Measurements from ENCODE around the gene ETV5. TPM values are rescaled to one million over a fixed set of nuclear protein-coding genes. Genes with fewer than 3 reads are reported as not detected.

The ETV5 gene
- total and polyA plus RNA-seq, 10 of the 15 experiments (the other 5 are each of a cell fraction or from before 2014, with no cell fraction given) = 5.0 to 18.4 (median 7.4) TPM

DNA sequence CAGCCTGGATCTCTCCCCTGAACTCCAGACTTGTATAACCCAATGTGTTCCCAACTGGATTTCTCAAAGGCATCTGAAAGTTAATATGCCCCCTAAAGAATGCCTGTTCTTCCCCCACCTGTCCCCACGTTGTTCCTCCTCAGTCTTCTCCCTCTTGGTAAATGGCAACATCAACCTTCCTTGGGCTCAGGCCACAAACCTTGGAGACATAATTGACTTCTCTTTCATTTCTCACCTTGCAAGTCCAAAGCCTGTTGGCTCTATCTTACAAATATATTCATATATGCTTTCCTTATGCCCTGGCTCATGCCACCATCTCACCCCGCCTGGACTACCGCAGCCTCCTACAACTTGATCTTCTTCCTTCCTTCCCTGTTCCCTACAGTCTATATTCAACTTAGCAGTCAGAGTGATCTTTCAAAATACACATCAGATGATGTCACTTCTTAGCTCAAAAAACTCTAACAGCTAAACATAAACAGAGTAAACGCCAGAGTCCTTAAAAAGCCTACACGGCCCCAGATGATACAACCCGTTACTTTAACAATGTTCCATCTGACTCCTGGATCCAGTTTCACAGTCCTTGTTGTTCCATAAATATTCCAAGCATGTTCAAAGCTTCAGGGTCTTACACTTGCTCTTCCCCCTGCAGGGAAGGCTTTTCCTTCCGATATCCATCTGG lies 66.2 kb downstream of the ETV5 start (continued):
- TF ChIP-seq, protein P1, sequence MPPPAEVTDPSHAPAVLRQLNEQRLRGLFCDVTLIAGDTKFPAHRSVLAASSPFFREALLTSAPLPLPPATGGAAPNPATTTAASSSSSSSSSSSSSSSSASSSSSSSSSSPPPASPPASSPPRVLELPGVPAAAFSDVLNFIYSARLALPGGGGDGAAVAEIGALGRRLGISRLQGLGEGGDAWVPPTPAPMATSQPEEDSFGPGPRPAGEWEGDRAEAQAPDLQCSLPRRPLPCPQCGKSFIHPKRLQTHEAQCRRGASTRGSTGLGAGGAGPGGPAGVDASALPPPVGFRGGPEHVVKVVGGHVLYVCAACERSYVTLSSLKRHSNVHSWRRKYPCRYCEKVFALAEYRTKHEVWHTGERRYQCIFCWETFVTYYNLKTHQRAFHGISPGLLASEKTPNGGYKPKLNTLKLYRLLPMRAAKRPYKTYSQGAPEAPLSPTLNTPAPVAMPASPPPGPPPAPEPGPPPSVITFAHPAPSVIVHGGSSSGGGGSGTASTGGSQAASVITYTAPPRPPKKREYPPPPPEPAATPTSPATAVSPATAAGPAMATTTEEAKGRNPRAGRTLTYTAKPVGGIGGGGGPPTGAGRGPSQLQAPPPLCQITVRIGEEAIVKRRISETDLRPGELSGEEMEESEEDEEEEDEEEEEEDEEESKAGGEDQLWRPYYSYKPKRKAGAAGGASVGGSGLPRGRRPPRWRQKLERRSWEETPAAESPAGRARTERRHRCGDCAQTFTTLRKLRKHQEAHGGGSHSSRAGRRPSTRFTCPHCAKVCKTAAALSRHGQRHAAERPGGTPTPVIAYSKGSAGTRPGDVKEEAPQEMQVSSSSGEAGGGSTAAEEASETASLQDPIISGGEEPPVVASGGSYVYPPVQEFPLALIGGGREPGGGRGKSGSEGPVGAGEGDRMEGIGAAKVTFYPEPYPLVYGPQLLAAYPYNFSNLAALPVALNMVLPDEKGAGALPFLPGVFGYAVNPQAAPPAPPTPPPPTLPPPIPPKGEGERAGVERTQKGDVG (CRISPR knock-in tag; IDR thresholded peaks at IDR 0.05) = no peak
- TF ChIP-seq, protein P2, sequence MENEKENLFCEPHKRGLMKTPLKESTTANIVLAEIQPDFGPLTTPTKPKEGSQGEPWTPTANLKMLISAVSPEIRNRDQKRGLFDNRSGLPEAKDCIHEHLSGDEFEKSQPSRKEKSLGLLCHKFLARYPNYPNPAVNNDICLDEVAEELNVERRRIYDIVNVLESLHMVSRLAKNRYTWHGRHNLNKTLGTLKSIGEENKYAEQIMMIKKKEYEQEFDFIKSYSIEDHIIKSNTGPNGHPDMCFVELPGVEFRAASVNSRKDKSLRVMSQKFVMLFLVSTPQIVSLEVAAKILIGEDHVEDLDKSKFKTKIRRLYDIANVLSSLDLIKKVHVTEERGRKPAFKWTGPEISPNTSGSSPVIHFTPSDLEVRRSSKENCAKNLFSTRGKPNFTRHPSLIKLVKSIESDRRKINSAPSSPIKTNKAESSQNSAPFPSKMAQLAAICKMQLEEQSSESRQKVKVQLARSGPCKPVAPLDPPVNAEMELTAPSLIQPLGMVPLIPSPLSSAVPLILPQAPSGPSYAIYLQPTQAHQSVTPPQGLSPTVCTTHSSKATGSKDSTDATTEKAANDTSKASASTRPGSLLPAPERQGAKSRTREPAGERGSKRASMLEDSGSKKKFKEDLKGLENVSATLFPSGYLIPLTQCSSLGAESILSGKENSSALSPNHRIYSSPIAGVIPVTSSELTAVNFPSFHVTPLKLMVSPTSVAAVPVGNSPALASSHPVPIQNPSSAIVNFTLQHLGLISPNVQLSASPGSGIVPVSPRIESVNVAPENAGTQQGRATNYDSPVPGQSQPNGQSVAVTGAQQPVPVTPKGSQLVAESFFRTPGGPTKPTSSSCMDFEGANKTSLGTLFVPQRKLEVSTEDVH (IDR thresholded peaks at IDR 0.05; ENCODE audit: low read depth, partially characterized antibody) = no peak
- TF ChIP-seq CBX5 (IDR thresholded peaks at IDR 0.05; ENCODE audit: low read depth) (no peak), RBBP5 (conservative IDR thresholded peaks at IDR 0.05) (no peak)
- TF ChIP-seq, protein P3, sequence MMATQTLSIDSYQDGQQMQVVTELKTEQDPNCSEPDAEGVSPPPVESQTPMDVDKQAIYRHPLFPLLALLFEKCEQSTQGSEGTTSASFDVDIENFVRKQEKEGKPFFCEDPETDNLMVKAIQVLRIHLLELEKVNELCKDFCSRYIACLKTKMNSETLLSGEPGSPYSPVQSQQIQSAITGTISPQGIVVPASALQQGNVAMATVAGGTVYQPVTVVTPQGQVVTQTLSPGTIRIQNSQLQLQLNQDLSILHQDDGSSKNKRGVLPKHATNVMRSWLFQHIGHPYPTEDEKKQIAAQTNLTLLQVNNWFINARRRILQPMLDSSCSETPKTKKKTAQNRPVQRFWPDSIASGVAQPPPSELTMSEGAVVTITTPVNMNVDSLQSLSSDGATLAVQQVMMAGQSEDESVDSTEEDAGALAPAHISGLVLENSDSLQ (IDR thresholded peaks at IDR 0.05) = no peak

All from GM12878 (cell line).